AG08395 (cell line): ENCODE results near the gene SLC25A51.

ENCODE experiments used
- DNase-seq: peaks from one replicate; pipeline ENCODE4 v3.0.0; 2012; ENCODE audit warnings: mixed read lengths, low spot score

SLC25A51 gene

DNA sequence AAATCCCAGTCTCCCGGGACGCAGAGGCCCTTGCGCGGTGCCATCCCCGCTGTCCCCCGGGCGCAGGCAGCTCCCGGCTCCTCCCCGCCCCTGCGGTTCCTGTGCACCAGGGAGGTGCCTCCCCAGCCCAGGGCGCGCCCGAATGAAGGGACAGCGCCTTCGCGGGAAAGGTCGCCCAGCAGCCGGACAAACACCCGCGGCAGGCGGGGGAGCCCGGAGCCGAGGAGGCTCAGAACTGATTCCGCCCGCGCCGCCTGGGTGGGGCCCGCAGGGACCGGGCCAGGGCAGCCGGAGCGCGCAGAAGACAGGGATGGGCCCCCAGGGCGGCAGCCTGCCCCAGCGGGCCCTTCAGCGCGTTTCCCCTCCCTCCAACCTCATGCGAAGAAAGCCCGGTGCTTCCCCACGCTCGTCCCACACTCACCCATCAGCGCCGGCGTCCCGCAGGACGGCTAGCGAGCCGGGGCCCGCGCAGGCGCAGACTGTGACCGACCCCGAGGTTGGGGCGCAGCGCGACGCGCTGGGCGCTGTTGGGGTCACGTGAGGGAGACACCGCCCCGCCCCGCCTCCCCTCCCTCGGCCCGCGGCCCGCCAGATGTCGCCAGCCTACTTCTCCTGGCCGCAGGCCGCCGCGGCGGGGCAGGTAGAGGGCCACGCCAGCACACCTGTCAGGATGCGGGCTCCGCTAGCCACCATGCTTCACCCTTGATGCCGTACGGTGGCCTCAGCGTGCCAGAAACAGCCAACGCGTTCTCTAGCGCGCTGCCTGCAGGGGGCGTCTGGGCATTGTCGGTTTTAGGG is at the start of gene SLC25A51:
Gene SLC25A51, minus strand, starts transcription at position 481 of the 798 bp plus-strand sequence. CDS start 15,577 bp downstream, outside the sequence.
- DNase-seq, result peak; percentile 95

DNA sequence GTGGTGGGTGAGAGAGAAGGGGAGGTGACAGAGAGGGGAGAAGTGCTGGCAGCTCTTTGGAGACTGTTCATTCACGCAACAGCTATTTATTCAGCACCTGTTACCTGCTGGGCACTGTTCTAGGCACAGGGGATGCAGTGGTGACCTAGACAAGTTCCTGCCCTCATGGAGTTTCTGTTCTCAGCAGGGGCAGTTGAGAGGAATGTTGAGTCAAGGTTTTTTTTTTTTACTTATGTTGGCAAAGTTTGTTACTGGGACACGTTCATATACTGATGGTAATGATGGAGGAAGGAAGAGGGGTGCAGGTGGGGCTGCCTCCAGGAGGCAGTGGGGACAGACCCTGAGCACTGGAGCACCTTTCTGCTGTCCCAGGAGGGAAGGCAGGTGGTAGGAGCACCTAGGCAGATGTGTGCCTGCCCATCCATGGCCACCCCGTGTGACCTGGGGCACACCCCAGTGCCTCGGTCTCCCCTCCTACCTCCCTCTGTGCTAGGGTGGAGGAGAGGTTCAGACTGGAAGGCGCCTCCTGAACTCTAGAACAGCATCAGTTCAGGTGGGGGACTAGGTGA is 49.4 kb upstream of the SLC25A51 start:
- no peak for DNase-seq

DNA sequence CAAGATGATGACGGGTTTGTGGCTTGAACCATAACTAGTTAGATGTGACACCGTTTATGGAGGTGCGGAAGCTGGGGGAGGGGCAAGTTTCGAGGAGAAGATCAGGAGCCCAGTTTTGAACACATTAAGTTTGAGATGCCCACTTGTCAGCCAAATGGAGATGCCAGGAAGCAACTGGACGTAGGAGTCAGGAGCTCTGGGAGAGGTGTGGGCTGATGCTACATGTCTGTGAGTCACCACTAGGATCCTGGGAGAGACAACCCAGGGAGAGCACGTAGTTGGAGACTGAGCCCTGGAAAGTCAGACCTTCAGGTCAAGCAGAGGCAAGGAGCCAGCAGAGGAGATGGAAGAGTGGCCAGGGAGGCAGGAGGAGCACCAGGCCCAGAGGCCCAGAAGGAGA is 48.8 kb upstream of the SLC25A51 start:
- DNase-seq, result peak; percentile 63

DNA sequence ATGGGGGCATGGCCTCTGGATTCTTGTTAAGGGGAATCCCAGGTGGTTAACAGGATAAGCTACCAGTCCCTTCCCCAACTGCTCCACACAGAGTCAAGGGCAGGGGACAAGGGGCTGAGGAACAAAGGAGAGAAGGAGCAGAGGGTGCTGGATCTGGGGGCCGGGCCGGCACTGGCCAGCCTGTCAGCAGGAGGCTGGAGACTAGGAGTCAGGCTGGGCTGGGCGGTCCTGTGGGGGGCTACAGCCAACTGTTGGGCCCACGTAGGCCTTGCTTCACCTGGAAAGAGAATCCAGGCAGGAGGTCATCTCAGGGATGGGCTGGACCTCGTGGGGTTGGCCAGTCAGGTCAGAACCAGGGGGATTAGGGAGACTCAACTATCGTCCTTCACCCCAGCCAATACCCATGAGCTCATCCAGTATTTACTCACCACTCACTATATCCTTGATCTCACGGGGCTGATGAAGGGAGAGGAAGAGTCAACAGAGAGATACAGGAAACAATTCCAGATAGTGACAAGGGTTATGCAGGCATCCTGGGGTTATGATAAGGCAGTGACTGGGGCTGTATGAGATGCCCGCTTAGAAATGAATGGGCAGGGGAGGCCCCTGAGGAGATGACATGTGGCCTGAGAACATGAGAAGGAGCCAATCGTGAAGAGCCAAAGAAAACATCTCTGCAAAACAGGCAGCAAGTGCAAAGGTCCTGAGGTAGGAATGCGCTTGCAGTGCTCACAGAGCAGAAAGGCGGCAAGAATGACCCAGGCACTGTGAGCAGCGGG is 47.9 kb upstream of the SLC25A51 start:
- DNase-seq, result no peak

GRCh38 chr9:37950561-37950960 is 46.6 kb upstream of the SLC25A51 start:
- no peak for DNase-seq

DNA sequence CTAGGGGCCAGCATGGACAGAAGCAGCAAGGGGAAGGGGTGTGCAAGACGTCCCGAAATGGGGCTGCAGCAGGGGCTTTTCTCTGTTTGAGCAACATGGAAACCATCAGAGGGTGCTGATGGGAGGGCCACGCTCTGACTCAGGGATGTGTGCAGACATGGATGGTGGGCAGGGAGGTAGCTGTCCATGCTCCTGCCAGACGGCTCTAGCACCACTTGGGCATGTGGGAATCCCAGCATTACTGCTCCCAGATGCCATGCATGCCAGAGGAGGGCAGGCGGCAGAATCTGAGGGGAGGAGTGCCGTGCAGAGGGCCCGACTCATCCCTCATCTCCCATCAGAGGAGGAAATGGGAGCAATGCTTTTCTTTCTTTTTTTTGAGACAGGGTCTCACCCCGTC is 45.6 kb upstream of the SLC25A51 start:
- peak; percentile 60 for DNase-seq

- no peak for DNase-seq
Measured at GRCh38 chr9:37948417-37948980, 44.6 kb upstream of the SLC25A51 start.

DNA sequence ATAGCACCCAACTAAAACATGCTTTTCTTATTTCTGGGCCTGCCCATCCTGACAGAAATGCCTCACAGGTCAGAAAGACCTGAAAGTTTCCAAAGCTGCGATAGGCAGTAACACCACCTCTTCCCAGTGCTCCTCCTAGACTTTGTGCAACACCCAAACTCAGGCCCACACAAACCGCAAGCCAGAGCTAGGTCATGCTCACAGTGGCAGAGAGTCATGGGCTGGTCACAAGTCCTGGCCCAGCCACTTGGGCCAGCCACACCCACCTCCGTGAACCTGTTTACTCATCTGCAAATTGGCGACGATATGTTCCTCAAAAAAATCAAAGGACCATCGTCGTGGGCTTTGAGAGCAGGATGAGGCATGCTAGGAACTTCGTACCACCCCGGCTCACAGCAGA is 44.0 kb upstream of the SLC25A51 start:
- no peak for DNase-seq

GRCh38 chr9:37947471-37947870 is 43.5 kb upstream of the SLC25A51 start:
- no peak for DNase-seq

- no peak for DNase-seq
Measured at GRCh38 chr9:37946971-37947370, 43.0 kb upstream of the SLC25A51 start.

DNA sequence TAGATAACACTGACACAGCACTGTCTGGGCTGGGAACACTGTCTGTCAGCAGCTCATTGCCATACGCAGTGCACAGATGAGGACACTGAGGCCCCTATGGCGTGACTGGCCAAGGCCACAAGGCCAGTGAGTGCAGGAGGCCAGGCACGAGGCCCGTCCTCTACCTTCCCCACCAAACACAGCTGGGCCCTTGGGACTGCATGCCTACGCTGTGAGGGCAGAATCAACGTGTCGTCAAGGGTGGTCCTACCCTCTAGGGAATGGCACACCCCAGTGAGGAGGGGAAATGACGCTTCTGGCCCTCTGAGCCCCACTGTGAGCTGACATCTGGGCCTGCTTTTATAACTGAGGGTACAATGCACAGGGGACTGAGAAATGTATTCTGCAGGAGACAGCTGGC is 42.1 kb upstream of the SLC25A51 start:
- no peak for DNase-seq

DNA sequence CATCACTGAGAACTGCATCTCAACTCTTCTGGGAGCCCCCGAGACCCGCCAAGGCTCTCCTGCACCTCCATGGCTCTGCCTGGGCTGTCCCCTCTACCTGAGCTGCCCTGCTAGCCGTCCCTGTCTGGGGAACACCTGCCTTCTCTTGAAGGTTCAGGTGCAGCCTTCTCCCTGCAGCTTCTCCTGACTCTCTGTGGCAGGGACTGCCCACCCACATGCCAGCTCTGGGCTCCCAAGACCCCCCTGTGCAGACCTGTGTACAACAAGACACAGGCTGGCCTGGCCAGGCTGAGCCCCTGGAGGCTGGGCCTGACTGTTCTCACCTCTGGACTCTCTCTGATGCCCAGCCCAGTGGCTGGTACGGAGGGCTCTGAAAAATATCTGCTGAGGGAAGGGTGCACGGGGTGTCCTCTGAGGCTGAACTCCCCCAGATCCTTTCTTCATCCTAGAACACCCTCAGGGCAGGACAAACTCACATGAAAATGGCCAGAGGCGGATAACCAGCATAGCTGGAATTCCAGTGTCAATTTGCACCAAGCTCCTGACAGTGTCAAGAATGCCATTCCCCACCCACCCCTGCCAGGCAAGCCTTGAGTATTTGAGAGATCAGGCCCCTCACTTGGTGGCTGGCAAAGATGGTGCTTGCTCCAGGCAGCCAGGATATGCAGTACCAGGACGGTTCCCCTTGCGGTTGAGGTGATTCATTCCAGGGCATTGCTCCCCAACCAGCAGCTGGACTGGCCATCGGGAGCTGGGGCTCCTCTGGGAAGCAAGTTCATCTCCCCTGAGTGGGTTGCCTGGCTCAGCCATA is 40.9 kb upstream of the SLC25A51 start:
- DNase-seq, result no peak

GRCh38 chr9:37944266-37944650 is 40.3 kb upstream of the SLC25A51 start:
- DNase-seq, result no peak

- peak; percentile 85 for DNase-seq
Measured at GRCh38 chr9:37943345-37944265, 39.7 kb upstream of the SLC25A51 start.

GRCh38 chr9:37942621-37943344 is 38.9 kb upstream of the SLC25A51 start:
- no peak for DNase-seq

DNA sequence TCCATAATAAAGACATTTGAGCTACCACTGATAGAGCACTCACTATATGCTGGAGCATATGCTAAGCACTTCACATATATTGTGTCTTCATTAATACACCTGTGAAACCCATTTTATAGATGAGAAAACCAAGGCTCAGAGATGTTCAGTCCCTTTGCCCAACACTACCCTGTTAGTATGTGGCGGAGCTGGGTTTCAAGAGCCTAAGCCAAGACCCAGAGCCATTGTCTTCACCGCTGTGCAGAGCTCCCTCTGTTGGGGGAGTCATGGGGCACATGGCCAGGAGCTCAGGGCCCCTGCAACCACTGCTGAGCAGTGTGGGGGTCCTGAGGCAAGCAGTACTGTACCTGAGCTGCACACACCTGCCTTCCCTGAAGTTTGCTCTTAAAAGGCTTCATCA is 37.3 kb upstream of the SLC25A51 start:
- DNase-seq, result no peak

- DNase-seq, result no peak
Measured at GRCh38 chr9:37939575-37940095, 35.7 kb upstream of the SLC25A51 start.

DNA sequence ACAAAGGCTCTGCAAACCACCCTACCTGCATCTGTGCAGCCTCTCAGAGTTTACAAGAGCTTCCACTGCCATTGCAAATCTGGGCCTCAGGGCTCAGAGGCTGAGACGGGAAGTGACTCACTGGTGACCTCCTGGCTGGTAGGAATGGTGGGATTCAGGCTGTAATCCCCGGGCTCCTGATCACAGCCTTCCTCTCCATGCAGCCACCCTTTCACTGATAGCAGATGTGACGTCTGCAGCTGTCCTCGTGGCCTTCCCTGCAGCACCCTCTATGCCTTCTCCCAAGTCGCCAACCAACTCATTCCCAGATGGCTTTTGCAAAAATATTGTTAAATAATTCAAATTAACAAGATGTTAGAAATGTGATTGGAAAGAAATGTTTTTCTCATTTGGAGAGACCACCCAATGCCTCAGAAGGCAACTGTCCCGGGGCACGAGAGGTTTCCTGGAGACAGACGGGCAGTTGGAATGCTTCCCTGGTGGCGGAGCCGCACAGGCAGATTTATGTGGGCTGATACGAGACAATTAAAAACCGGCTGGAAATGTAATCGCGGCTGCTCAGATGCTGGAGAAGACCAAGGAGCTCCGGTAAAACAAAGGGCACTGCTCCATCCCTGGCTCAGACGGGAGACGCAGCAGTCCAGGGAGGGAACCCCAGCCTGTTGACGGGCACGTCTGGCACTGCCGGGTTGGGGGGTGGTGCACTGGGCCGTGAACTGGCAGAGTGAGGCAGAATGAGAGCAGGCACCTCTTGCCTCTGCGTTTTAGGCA is 34.4 kb upstream of the SLC25A51 start:
- DNase-seq, result peak; percentile 81

DNA sequence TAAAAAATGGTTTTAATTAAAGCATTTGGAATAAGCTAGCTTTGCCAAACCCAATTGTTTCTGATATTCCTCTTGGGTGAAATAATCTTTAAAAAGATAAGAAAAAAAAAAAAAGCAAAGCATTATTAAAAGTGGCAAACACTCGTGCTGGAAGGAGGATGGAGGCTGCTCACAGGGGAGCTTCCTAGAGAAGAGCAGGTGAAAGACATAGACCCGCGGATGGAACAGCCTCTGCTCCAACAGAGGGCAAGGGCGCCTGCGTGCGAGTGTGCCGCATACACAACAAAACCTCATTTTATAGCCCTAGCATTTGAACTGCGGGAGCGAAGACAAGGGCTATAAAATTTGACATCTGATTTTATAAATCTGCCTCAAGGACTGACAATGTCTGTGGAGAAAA is 33.4 kb upstream of the SLC25A51 start:
- DNase-seq, result no peak
